ENCODE data around the gene GNAT2.

The GNAT2 gene

GRCh38 chr1:109611308-109611990, 8.0 kb downstream of the GNAT2 start:
- TF ChIP-seq, protein P1, sequence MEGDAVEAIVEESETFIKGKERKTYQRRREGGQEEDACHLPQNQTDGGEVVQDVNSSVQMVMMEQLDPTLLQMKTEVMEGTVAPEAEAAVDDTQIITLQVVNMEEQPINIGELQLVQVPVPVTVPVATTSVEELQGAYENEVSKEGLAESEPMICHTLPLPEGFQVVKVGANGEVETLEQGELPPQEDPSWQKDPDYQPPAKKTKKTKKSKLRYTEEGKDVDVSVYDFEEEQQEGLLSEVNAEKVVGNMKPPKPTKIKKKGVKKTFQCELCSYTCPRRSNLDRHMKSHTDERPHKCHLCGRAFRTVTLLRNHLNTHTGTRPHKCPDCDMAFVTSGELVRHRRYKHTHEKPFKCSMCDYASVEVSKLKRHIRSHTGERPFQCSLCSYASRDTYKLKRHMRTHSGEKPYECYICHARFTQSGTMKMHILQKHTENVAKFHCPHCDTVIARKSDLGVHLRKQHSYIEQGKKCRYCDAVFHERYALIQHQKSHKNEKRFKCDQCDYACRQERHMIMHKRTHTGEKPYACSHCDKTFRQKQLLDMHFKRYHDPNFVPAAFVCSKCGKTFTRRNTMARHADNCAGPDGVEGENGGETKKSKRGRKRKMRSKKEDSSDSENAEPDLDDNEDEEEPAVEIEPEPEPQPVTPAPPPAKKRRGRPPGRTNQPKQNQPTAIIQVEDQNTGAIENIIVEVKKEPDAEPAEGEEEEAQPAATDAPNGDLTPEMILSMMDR (IDR thresholded peaks at IDR 0.05; ENCODE audit: low read depth, low read length, missing control alignments): no peak
- DNase-seq (ENCODE audit: extremely low read depth, low read depth): no peak
- no peak overlapping the region for H3K4me3 ChIP-seq (replicated peaks; ENCODE audit: low read depth, low read length)

DNA sequence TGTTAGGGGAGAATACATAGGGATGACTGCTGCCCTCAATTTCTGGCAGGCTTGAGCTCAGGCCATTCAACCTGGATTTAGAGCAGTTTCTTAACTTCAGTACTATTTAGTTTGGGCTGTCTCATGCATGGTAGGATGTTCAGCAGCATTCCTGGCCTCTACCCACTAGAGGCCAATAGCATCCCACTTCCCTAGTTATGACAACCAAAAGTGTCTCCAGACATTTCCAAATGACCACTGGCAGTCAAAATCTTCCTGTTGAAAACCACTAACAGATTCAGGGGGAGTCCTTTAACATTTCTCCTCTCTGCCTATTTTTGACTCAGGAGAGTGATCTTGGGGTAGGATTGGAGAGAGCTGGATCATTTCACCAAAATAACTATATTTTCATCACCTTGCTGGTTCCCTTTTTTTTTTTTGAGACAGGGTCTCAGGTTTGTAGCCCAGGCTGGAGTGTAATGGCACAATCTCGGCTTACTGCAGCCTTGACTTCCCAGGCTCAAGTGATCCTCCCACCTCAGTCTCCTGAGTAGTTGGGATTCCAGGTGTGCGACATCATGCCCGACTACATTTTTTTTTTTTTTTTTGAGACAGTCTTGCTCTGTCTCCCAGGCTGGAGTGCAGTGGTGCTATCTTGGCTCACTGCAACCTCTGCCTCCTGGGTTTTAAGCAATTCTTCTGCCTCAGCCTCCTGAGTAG, 8.7 kb downstream of the GNAT2 start:
- TF ChIP-seq, protein P1 (IDR thresholded peaks at IDR 0.05; ENCODE audit: low read depth, low read length, missing control alignments): no peak
- DNase-seq (ENCODE audit: extremely low read depth, low read depth): no peak
- H3K4me3 ChIP-seq (replicated peaks; ENCODE audit: low read depth, low read length): no peak overlapping the region

- DNase-seq (ENCODE audit: extremely low read depth, low read depth): no peak
- TF ChIP-seq, protein P1 (IDR thresholded peaks at IDR 0.05; ENCODE audit: low read depth, low read length, missing control alignments): no peak
- no peak overlapping the region for H3K4me3 ChIP-seq (replicated peaks; ENCODE audit: low read depth, low read length)
Observed at GRCh38 chr1:109609881-109610280, 9.5 kb downstream of the GNAT2 start.

- no peak for DNase-seq (ENCODE audit: extremely low read depth, low read depth)
- TF ChIP-seq, protein P1 (IDR thresholded peaks at IDR 0.05; ENCODE audit: low read depth, low read length, missing control alignments): no peak
- H3K4me3 ChIP-seq (replicated peaks; ENCODE audit: low read depth, low read length): no peak overlapping the region
Observed at GRCh38 chr1:109605381-109605780, 14.0 kb downstream of the GNAT2 start.

- no peak overlapping the region for H3K4me3 ChIP-seq (replicated peaks; ENCODE audit: low read depth, low read length)
- no peak for DNase-seq (ENCODE audit: extremely low read depth, low read depth)
- TF ChIP-seq, protein P1 (IDR thresholded peaks at IDR 0.05; ENCODE audit: low read depth, low read length, missing control alignments): no peak
Observed at GRCh38 chr1:109603229-109603628, 16.2 kb downstream of the GNAT2 start.

DNA sequence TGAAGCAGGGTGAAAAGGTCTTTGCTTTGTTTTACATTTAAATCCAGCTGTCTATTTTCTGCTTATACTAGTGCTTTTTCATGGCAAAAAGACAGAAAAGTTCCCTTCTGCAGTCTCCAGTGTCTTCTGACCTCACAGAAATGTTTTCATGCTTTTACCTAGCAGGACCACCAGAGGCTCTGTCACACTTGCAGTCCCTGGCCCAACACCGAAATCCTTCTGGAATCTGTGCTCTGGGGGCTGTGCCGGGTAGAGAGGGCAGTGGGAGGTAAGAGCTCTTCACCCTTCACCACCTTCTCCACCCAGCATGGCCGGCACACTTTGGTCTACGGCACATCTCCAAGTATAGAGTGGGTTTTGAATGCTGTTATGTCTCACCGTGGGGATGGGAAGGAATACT, 20.8 kb downstream of the GNAT2 start:
- no peak for DNase-seq (ENCODE audit: extremely low read depth, low read depth)
- no peak overlapping the region for H3K4me3 ChIP-seq (replicated peaks; ENCODE audit: low read depth, low read length)
- TF ChIP-seq, protein P1 (IDR thresholded peaks at IDR 0.05; ENCODE audit: low read depth, low read length, missing control alignments): peak; percentile 14

Measured in HFF-Myc (cell line).